GM21717 (cell line): ENCODE measurements around the gene SIGLEC6.
"Not testable (repeated sequence)": the region's sequence is repeated elsewhere in the genome, so short reads cannot be mapped to it uniquely, and the experiment has no call there.

Experiments
- ATAC-seq: cut with Tn5 transposase; IDR thresholded peaks from one replicate; pipeline ENCODE4 v1.9.1; 2021; ENCODE audit warnings: mild to moderate bottlenecking, moderate library complexity; ENCODE audit not compliant: unreplicated experiment

SIGLEC6 gene

DNA sequence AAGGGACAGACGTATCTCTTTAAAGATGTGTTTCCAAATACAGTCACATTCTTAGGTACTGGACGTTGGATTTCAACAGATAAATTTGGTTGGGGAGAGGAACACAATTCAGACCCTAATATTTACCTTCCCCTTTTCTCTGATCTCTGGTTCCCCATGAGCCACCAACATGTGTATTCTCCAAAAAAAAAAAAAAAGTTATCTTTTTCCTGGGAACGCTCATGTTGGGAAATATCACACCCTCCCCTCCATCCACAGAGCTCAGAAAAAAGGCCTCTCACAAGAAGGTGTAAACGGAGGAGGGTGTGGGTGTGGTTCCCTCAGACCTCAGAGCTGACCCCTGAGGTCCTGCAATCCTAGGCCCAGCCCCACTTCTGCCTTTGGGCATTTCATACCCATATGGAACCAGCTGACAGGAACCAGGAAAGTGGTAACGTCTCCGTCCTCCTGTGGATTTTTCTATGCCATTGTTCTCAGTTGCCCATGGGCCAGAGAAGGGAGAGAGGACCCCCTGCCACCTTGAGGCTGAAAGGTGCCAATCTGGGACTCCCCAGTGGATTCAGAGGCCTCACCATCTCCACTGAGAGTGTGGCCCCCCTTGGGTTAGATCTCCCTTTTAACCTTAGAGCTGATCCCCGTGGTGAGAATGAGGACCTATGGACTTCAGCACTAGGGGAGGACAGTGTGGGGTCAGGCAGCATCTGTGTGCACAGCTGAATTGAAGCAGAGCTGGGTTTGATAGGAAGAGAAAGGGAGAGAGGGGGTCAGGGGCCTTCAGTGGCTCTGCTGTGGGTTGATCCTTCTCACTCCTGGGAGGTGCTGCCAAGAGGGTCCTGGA, 21.4 kb downstream of the SIGLEC6 start:
- no peak for ATAC-seq

DNA sequence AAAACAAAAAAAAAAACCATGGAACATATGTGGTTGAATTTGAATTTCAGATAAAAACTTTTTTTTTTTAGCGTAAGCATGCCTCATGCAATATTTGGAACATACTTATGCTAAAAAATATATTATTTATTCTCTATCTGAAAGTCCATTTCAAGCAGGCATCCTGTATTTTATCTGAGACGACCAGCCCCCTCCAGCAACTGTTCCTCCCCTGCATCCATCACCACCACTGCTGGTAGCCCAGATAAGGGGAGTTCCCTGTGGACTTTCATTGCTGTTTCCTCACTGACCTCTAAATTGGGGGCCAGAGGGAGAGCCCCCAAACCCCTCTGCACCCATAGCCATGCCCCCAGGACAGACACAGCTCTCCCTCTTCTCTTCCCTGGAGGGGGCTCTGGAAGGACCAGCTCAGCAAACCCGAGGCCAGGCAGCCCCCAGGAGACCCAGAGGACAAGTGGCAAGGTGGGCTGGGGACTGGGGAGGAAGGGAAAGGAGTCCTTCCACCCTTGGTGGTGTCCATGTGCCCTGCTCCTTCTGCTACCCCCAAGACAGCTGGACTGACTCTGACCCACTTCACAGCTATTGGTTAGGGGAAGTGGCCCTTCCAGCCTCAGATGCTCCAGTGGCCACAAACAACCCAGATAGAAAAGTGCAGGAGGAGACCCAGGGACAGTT, 23.3 kb downstream of the SIGLEC6 start:
- ATAC-seq: no peak

DNA sequence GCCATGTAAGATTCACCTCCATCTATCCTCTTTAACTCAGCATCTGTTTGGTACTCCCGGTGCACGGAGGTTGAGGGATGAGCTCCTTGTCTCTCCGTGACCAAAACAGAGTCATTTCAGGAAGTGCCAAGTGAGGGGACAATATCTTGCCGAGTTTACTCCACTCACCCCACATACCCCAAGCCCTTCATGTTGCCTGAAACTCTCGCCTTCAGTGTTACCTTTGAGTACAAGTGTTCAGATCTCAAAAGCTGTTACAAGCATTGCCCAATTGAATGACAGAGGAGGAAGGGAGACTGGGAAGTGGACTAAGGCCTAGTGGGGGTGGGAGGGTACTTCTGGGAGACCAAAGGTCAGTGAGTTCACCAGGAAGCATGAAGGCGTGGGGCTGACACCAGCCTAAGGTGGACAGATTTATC, 23.8 kb downstream of the SIGLEC6 start:
- ATAC-seq: no peak

DNA sequence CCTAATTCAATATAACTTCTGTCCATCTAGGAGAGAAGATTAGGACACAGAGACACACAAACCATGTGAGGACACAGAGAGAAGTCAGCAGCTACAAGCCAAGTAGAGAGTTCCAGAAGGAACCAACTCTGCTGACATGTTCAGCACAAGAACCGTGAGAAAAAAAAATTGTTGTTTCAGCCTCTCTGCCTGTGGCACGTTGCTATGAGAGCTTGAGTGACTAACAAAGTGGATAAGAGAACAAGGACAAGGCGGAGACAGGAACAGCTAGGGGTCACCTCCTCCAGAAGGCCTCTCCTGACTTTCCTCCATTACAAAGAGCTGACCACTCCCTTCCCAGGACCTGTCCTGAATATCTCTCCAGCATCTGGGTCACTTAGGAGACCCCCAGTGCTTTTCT, 24.3 kb downstream of the SIGLEC6 start:
- no peak for ATAC-seq

DNA sequence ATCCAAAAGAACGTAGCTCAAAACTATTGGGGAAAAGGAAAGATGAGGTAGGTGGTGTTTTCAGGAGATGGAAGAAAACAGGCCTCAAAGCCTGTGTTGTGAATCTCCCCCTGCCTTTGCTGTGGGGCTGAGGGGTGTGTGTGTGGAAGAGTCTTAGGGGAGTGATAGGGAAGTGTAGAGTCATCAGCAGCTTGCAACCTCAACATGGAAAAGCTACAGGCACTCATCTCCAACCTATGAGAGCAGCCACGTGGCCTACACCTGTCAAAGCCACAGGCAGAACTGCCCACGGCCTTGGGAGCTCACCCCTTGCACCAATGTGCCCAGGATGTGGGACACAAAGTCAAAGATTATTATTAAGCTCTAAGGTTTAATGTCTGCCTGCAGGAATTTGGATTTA, 25.6 kb downstream of the SIGLEC6 start:
- no peak for ATAC-seq

DNA sequence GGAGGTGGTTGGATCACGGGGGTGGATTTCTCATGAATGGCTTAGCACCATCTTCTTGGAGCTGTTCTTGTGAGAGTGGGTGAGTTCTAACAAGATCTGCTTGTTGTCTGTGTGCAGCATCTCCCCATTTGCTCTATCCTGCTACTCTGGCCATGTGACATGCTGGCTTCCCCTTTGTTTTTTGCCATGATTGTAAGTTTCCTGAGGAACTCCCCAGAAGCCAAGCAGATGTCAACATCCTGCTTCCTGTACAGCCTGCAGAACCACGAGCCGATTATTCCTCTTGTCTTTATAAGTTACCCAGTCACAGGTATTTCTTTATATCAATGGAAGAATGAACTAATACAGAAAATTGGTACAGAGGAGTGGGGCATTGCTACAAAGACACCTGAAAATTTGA, 27.6 kb downstream of the SIGLEC6 start:
- ATAC-seq: no peak

DNA sequence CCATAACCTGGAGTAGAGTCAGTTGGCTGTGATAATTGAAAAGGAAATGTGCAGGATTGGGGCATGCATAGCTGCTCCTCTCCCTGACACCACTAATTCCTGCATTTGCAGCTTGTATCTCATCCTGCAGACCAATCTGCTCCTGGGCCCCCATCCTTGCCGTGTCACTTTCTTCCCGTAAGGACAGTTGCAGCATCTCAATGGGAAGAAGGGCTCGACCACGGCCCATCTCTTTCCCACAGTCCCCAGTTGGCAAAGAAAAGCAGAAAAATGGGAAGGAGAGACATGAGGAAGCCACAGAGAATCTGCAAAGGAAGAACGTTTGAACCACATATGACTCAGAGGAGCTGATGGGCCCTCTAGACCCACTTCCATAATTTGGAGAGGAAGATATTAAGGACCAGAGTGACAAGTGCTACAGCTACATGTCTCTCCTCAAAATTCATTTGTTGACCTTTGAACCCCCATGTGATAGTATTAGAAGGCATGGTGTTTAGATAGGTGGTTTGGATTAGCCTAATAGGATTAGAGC, 28.1 kb downstream of the SIGLEC6 start:
- no peak for ATAC-seq

DNA sequence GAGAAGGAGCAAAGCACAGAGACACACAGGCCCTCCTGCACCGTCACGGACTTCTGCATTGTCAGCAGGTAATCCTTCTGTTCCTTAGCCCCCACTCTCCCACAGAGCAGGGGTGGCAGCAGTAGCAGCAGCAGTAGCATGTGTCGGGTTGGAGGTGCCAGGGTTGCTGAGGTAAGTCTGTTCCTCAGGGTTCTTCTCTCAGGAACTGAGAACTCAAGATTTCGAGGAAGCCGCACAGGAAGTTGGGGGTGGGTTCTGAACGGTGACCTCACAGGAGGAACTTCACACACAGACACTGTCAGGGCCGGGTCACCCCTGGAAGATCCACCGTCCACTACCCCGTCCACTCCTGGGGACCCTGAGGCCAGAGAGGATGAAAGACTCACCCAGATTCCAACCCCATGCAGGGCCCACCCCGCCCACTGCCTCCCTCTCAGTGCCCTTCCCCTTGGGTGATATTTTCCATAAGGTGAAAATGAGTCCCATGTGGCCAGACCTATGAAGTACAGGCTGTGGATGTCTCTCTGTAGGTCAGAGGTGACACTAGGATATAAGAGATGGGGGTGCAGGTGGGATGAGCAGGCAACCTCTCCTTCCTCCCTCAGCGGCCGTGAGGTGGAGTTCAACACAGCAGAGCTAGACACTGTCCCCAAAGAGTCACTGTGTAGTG, 29.7 kb downstream of the SIGLEC6 start, which contains the start of gene SIGLEC12:
TSS of gene SIGLEC12 (minus strand) at position 207 of the 670 bp plus-strand sequence. CDS start at position 140, 67 bp downstream.
- no peak for ATAC-seq

DNA sequence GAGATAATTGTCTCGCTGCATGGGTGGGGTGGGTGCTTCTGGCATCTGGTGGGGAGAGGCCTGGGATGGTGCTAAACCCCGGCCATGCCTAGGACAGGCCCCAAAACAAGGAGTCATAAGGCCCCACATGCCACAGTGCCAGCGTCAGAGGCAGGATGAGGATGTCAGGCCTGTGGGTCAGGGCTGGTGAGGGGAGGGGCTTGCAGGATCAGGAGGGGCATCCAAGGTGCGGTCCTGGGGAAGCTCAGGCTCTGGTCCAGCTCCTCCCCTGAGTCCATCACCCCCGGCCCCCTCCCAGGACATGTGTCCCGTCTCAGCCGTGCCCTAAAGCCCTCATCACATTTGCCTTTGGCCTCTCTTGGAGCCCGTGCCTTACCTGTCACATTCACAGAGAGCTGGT, 30.5 kb downstream of the SIGLEC6 start:
- not testable (repeated sequence) for ATAC-seq

DNA sequence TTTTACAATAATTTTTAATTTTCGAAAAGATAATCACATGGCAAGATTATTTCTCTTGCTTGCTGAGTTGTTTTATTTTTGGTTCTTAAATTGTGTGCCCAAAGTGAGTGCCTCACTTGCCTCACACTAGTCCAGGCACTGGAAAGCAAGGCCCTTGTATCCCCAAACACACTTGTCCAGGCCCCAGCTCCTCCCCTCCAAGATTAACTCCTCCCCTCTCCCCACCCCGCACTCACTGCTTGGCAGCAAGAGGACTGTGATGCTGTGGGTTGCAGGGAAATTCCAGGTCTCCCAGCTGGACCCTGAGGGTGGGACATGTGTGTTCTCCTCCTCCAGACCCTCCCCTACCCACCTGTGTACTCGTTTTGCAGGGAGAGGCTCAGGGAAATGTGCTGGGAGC, 33.8 kb downstream of the SIGLEC6 start:
- no peak for ATAC-seq

DNA sequence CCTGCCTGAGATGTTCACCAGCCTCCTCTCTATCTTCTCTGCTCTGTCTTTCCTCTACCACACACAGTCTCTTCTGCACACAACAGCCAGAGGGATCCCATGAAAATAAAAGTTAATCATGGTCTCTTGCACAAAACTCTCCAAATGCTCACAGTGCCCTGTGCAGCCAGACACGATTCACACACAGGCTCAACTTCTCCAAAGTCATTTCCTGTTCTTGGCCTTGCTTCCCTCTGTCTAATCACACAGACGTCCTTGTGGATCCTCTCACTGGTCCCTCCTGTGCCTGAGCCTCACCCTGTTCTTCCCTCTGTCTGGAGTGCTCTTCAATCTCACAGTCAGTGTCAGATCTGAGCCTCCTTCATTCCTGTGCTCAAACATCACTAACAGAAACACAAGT, 37.7 kb downstream of the SIGLEC6 start:
- no peak for ATAC-seq

DNA sequence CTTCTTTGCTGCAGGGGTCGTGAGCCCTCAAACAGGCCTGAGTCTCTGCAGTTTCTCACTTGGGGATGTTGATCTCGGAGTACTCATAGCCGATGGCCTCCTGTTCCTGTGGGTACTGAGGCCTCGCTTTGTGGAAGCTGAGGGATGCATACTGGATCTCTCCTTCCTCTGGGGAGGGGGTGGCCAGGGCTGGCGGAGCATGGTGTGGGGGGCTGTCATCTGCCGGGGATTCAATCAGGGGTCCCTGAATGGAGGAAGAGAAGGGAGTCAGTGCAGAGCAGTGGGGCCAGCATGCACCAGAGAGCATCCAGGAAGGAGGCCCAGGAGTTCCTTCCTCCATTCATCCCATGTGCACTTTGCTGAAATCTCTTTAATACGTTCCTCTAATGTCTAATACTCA, 39.9 kb downstream of the SIGLEC6 start:
- ATAC-seq: no peak

DNA sequence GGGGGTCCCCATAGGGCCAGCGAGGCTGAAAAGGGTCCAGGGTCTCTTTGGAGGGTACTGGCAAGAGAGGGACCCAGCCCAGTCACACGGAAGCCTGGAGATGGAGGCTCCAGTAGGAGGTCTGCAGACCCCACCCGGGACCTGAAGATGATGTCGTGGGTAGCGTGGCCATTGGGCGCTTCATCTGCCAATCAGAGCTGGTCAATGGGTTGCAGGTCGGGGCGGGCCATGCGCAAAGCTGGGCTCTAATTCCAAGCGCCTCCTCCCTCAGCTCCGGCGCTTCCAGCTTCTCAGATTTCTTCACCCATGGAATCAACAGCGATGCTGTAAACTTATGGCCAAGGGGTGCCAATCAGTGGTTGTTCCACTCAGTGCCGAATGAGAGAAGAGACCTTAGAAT, 40.8 kb downstream of the SIGLEC6 start:
- ATAC-seq: no peak

DNA sequence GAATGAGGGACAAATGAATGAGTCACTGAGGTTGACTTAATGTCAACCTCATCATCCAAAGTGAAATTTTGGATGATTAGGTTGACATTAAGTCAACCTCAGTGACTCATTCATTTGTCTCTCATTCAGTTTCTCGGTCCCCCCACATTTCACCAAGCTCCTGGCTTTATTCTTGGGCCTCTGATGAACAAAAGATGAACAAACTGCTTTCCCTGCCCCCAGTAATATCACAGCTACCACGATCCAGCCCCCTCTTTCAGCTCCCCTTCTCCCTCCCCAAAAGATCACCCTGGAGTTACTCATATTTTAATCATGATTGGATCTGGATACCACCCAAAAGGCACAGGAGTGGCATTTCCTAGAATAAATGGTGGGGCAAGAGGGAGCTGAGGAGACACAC, 42.4 kb downstream of the SIGLEC6 start:
- ATAC-seq: no peak

DNA sequence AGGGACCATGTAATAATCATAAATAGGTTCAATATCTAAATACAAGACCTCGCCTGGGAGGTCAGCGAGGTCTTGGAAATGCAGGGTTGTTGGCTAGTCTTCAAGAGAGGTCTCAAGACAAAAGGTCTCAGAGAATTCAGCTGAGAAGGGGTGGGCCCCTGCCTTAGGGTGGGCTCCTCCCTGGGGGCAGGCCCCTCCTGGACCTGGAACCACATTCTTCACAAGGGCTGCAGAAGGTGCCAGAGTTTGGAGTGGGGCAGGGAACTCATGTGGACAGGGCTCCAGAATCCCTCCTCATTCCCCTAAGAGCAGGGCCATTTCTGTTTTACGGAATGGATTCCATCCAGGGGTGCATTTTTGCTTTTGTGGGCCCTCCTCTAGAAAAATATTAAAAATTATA, 43.0 kb downstream of the SIGLEC6 start:
- ATAC-seq: no peak

DNA sequence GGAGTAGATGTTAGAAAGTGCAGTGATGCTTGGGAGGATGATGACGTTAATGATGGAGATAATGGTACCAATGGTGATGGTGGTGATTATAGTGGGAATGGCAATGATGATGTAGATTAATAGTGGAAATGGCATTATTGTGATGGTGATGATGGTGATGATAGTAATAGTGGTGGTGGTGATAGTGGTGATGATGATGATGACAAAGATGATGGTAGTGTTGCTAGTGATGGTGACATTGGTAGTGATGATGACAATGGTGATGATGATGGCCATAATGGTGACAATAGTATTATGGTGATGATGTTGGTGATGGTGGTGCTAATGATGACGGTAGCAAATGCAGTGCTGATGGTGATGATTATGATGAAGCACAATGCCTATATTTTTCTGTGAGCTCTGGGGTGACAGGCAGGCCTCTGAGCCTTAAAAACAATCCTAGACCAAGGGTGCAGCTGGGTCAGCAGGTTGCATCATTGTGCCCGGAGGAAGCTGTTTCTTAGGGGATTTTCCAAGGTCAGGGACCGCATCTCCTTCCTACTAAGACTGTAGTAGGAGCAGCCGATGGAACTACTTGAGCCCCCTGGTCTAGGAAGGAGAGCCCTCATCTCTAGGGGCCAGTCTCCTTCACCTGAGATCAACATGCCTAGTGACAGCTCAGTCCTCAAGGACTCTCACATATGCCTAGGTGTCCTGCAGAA, 45.4 kb downstream of the SIGLEC6 start:
- no peak for ATAC-seq

DNA sequence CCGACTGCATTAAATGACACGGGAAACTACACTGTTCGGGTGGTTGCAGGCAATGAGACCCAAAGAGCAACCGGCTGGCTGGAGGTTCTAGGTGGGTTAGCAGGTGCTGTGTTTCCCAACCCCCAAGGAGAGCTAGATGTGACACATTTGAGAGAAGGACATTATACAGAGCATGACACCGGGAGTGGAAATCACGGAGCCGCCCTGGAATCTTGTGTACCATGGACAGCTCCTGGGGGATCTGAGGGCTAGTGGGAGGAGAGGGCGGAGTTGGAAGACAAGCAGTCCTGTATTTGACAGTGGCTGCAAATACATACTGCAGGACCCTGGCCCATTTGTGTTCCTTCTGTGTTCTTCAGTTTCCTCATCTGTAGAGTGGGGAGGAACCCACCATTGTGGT, 50.9 kb downstream of the SIGLEC6 start:
- no peak for ATAC-seq

DNA sequence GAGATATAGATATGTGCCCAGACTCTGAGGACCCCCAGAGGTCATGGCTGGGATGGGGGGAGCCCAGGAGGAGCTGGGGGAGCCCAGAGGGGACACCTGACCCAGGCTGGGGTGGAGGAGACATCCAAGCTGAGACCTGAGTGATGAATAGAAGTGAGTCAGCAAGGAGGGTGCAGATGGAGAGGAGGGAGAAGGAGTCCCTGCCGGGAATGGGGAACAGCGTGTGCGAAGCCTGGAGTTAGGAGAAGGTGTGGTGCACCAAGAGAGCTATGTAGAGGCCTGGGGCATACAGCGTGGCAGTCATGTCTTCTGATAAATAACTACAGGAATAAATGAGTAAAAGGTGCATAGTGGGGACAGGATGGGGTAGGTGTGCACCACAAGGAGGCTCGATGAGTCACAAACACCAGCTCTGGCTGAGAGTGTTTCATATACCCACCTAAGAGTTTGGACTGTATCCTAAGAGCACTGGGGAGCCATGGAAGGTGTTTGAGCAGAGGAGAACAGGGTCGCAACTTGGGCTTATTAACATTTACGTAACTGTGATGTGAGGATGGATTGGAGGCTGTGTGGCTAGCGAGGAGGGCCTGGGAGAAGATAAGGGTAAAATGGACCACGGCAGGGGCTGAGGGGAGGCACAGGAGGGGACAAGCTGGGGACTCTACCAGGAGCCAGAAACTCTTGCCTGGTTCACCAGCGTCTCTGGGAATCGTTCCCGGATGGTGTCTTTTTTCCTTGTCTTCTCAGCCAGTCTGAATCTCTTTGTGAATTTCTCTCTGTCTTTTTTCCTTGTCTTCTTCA, 51.7 kb downstream of the SIGLEC6 start:
- ATAC-seq: no peak

DNA sequence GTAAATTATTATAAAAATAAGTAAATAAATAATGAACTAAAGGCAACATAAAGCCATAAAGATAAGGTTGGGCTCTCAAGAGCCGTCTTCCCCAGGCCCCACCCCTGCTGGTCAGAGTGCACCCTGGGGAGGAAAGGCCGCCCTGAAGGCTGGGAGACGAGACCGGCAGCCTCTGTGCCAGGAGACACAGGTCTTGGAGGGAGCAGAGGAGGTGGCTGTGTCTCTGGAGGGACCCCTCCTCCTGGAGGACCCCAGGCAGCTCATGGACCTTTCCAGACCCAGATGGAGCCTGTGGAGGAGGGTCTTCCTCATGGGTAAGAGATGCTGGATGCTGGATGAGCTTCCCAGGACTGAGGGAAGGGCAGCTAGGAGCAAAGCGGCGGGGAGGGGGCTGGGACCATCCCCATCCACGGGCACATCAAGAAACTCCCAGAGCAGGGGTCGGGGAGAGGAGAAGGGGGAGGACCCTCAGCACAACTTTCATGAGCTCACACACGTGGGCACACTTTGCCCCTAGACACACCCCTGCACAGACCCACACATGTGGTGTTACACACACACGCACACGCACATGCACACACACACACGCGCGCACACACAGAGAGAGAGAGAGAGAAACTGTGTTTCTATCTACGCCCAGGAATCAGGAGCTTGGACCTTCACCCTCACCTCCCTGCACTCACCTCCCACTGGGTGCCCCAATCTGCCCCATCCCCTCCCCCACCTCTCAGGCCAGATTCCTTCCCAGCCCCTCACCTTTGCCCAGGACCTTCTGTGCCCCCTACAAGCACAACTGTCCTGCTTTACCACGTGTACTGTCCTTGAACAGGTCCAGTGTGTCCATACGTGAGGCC, 52.9 kb downstream of the SIGLEC6 start, which contains the start of gene CEACAM18:
TSS of gene CEACAM18 (plus strand) at position 159 of the 854 bp plus-strand sequence.
- ATAC-seq: no peak
